Globus pallidus (tissue), 1 donor: Measurements from ENCODE around the gene RARRES2.
"Not testable (repeated sequence)": the region's sequence is repeated elsewhere in the genome, so short reads cannot be mapped to it uniquely, and the experiment has no call there.

Experiments used
- DNase-seq: peaks from one replicate; pipeline ENCODE4 v3.0.0-alpha.2; 2015; ENCODE audit warnings: low spot score

RARRES2 gene

DNA sequence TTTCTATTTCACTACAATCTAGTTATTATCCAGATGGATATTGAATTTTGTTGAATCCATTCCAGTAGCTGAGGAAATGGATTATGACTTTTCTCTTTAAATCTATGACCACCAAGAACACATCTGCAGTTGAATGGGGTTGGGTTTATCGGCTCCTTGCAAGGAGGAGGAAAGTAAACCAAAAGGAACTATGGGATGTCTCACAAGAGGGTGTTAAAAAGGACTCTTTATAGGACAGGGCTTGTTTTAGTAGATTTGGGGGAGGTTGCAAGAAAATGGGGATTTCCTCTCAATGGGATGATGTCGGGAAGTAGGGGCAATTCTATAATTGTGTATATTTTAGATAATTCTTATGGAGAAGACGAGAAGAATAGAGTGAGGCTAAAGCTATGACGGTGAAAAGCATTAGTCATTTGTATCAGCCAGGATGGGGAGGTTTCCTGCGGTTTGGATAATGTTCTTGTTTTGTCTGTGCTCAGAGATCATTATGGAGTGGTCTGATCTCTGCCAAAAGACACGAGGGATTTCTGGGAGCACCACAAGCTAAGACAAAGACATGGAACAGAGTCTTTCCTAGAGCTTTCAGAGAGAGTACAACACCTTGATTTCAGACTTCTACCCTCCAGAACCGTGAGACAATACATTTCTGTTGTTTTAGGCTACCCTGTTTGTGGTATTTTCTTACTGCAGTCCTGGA lies 23.5 kb downstream of the RARRES2 start:
- DNase-seq = no peak

DNA sequence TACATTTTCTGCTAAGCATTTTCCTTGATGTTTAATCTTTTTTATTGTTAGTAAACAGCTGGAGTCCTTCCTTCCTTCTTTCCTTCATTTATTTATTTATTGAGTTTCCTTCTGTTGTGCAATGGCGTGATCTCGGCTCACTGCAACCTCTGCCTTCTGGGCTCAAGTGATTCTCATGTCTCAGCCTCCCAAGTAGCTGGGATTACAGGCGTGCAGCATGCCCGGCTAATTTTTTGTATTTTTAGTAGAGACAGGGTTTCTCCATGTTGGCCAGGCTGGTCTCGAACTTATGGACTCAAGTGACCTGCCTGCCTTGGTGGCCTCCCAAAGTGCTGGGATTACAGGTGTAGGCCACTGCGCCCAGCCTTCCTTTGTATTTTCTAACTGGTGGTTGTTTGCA lies 24.4 kb downstream of the RARRES2 start:
- not testable (repeated sequence) for DNase-seq

DNA sequence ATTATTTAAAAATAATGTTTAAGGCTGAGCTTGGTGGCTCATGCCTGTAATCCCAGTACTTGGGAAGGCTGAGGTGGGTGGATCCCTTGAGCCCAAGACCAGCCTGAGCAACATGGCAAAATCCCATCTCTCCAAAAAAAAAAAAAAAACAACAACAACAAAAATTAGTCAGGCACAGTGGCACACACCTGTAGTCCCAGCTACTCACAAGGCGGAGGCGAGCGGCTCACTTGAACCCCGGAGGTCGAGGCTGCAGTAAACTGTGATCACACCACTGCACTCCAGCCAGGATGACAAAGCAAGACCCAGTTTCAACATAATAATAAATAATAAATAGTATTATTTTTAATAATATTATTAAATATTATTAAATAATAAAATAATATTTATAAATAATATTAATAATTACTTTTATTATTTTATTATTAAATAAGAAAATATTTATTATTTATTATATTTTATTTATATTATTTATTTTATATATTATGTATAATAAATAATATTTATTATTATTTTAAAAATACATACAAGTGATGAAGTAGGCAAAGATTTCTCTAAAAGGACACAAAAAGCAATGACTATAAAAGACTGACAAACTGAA lies 26.7 kb downstream of the RARRES2 start:
- DNase-seq = no peak

- no peak for DNase-seq
Measured at GRCh38 chr7:150313870-150314269, 27.6 kb downstream of the RARRES2 start.

- no peak for DNase-seq
Measured at GRCh38 chr7:150313367-150313809, 28.0 kb downstream of the RARRES2 start.

DNA sequence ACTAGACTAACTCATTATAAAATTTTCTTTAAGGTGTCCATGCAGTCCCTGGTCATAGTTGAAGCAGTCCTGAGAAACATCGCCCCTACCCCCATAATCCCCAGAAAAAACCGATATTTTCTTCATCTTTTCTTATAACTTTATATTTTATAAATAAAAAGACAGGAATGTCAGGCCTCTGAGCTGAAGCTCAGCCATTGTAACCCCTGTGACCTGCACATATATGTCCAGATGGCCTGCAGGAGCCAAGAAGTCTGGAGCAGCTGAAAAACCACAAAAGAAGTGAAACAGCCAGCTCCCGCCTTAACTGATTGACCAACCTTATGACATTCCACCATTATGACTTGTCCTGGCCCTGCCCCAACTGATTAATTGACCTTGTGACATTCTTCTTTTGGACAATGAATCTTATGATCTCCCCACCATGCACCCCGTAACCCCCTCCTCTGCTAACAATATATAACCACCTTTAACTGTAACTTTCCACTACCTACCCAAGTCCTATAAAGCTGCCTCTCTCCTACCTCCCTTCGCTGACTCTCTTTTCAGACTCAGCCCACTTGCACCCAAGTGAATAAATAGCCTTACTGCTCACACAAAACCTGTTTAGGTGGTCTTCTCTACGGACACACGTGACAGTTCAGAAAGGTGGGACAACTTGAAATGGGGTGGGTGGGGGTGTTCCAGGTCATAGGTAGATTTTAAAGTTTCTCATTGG lies 28.6 kb downstream of the RARRES2 start:
- not testable (repeated sequence) for DNase-seq

- DNase-seq = no peak
Measured at GRCh38 chr7:150311711-150312110, 29.7 kb downstream of the RARRES2 start.

DNA sequence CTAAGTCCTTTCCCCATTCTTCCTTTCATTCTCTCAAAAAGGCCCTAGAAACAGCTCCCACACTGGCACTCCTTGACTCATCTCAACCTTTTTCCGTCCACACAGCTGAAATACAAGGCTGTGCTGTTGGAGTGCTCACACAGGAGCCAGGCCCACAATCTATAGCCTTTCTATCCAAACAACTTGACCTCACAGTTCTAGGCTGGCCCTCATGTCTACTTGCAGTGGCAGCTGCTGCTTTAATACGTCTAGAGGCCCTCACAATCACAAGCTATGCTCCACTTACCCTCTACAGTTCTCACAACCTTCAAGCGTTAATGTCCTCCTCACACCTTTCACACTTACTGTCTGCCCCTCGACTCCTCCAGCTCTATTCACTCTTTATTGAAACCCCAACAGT lies 30.3 kb downstream of the RARRES2 start:
- DNase-seq = no peak

DNA sequence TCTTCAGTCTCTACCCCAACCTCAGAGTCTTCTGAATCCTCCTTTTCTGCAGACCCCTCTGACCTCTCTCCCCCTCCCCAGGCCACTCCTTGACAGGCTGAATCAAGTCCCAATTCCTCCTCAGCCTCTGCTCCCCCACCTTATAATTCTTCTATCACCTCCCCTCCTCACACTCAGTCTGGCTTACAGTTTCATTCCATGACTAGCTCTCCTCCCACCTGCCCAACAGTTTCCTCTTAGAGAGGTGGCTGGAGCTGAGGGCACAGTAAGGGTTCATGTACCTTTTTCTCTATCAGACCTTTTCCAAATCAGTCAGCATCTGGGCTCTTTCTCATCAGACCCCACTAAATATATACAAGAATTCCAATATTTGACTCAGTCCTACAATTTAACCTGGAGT lies 32.9 kb downstream of the RARRES2 start:
- DNase-seq = no peak

GRCh38 chr7:150307904-150308303 lies 33.5 kb downstream of the RARRES2 start:
- no peak for DNase-seq

GRCh38 chr7:150307129-150307528 lies 34.3 kb downstream of the RARRES2 start:
- DNase-seq = no peak

DNA sequence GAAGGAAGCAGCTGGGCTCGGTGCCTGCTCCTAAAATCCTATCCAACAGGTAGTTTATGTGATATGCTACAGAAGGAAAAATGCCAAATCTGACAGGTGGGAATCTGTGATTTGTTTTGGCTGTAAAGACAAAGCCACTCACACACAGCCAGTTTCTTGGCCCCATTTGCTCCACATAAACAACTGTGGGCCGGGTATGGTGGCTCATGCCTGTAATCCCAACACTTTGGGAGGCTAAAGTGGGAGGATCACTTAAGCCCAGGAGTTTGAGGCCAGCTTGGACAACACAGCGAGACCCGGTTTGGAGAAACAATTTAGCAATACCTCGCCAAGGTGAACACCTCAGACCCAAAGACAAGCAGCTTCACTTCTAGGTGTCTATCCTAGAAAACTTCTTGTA lies 35.1 kb downstream of the RARRES2 start:
- DNase-seq = not testable (repeated sequence)

DNA sequence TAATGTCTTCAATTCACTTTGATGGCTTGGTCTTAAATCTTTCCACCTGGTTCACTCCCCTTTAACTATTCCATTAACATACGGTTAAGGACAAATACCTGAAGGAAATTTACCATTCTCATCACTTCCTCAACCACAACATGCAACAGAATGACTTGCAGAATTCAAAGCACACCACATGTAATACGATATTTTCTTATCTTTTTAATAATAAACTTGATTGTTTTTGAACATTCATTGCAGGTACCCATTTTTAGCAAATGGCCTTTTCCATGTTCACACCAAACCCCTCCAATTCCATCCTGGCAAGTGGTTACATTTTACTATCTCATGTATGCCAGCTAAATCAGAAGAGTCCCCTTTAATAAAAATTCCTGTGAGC lies 35.5 kb downstream of the RARRES2 start:
- not testable (repeated sequence) for DNase-seq

- not testable (repeated sequence) for DNase-seq
Measured at GRCh38 chr7:150305259-150305902, 36.0 kb downstream of the RARRES2 start.

DNA sequence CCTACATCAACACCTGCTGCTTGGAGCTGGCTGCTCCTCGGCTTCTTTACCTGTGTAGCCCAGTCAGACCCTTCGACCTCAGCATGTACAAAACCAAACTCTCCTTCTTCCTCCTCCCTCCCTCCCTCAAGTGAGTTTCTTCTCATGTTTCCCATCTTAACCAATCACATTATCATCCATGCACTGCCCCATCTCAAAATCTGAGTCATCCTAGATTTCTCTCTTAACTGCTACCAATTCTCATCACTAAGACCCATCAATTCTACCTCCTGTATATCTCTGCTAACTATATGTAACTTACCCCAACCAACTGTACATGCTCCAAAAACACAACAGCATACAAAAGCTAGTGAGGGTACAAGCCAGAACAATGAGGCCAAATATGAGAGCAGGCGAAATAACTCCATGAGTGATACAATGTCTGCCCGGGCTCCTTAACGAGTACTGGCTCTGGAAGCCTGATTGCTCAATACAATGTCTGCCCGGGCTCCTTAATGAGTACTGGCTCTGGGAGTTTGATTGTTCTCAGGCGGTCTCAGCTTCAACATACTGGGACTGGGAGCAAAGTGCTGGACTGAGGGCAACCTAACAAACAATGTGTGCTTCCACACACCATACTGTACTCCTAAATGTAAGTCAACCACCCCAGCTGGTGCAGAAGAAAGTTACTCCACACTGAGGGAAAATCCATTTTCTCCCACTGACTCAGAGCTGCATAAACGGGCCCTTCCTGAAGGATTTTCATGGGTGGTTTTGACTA lies 36.8 kb downstream of the RARRES2 start:
- DNase-seq = not testable (repeated sequence)

DNA sequence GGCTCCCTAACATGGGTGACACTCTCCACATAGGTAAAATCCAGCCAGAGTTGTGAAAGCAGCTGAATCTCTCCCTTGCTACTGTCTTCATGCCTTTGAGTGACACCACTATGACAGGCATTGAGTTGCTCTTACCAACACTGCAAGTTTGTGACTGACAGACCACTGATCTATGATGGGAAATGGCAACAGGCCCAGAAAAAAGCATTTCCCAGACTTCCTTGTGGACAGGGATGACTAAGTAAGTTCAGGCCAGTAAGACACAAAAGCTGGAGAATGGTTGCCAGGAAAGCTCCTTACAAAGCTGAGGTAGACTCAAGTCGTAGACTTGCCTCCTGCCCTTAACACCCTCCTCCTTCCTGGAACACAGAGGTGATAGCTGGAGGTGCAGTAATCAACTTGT lies 38.5 kb downstream of the RARRES2 start:
- not testable (repeated sequence) for DNase-seq

GRCh38 chr7:150297978-150298377 lies 43.5 kb downstream of the RARRES2 start:
- DNase-seq = not testable (repeated sequence)

- not testable (repeated sequence) for DNase-seq
Measured at GRCh38 chr7:150296802-150297201, 44.6 kb downstream of the RARRES2 start.

DNA sequence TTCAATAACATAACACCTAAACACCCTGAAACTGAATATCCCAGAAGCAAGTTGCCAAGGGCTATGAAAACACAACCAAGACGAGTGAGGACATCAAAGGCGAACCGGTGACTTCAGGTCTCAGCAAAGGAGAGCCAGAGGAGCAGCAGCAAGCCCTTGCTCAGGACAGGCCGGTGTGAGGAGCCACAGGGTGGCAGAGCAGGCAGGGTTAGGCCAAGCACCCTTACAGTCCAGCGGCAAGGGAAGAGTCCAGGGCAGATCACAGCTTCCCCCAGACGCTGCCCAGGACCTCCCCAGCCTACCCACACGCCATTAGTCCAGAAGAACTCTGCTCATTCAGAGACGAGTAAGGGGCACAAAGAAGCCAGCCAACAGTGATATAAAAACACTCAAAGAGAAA lies 45.8 kb downstream of the RARRES2 start:
- not testable (repeated sequence) for DNase-seq

DNA sequence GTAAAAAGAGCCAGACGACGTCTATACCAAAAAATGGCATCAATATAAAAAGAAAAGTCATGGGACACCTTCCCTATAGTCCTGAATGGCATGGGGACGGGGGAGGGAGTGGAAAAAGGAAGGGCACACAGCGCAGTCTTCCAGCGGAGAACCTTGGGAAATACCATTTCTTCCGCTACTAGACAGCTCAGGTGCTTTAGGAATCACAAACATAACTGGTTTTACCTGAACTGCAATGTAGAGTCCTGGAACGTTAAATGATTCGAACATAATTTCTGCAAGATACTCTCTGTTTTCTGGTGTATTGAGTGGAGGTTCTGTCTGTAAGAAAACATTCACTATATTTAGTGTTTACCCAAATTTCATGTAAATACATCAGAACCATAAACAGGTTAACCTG lies 46.4 kb downstream of the RARRES2 start:
- DNase-seq = not testable (repeated sequence)

GRCh38 chr7:150290317-150290716 lies 51.1 kb downstream of the RARRES2 start:
- DNase-seq = not testable (repeated sequence)

DNA sequence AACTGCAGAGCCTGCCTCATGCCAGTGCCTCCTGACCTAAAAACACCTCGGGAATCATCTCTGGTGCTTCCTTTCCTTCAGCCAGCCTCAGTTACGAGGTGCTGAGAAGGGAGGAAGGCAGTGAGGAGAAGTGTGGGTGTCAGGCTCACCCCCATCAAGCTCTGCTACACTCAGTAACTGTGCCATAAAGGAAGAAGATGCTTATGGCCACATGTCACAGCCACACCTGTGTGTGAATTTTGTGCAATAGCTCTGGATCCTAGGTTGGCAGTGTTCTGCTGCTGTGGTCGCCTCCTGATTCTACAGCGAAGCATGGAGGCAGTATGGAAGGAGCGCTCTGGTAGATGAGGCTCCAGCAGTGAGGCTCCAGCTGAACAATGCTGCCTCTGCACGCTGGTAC lies 52.6 kb downstream of the RARRES2 start:
- DNase-seq = not testable (repeated sequence)
